Tibial nerve (tissue), 4 donors: Measurements from ENCODE around the gene LTB.

ENCODE experiments used
- EP300 ChIP-seq, 2 donors: sonication (generic); formaldehyde crosslinking; IDR thresholded peaks; one replicate each; pipeline ENCODE4 v1.6.1; 2017; ENCODE audit warnings: antibody characterized with exemption in 2 of 2, mild to moderate bottlenecking in 1 of 2
- POLR2A ChIP-seq, 2 donors: fragments of 450-650 bp; IDR thresholded peaks; one replicate each; pipeline ENCODE4 v1.6.1; 2017; ENCODE audit warnings: antibody characterized with exemption in 2 of 2, mild to moderate bottlenecking in 2 of 2, moderate library complexity in 2 of 2
- TF ChIP-seq, protein P1 (sequence below), 5 experiments: fragments of 200-600 bp in 3 of 5; fragments of 450-650 bp in 2 of 5; sonication (generic) in 3 of 5; IDR thresholded peaks; one replicate each; pipeline ENCODE4 v1.5.1; 2016 to 2019; ENCODE audit warnings: antibody characterized with exemption in 5 of 5, mild to moderate bottlenecking in 3 of 5, moderate library complexity in 2 of 5

DNA sequence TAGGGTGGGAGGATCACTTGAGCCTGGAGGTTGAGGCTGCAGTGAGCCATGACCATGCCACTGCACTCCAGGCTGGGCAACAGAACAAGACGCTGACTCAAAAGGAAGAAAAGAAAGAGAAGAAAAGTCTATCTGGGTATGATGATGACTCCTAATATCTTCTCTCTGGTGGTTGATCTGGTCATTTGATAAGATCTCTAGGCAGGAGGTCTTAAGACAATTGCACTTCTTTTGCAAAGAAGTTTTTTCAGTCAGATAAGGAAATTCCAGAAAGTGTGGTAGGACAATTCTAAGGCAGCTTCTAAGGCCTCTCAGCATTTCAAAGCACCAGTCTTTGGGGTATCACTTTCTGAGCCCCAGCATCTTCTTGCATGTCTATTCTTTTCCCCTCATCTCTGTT is 25.1 kb upstream of the LTB start:
- TF ChIP-seq, protein P1, sequence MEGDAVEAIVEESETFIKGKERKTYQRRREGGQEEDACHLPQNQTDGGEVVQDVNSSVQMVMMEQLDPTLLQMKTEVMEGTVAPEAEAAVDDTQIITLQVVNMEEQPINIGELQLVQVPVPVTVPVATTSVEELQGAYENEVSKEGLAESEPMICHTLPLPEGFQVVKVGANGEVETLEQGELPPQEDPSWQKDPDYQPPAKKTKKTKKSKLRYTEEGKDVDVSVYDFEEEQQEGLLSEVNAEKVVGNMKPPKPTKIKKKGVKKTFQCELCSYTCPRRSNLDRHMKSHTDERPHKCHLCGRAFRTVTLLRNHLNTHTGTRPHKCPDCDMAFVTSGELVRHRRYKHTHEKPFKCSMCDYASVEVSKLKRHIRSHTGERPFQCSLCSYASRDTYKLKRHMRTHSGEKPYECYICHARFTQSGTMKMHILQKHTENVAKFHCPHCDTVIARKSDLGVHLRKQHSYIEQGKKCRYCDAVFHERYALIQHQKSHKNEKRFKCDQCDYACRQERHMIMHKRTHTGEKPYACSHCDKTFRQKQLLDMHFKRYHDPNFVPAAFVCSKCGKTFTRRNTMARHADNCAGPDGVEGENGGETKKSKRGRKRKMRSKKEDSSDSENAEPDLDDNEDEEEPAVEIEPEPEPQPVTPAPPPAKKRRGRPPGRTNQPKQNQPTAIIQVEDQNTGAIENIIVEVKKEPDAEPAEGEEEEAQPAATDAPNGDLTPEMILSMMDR (IDR thresholded peaks at IDR 0.05): no peak
- TF ChIP-seq POLR2A (IDR thresholded peaks at IDR 0.05): no peak
- no peak for TF ChIP-seq EP300 (IDR thresholded peaks at IDR 0.05)
